Hematopoietic multipotent progenitor cell treated with erythropoietin and hydrocortisone succinate and interleukin-3 and kit ligand, for 17 days (in vitro differentiated cells): Measurements from ENCODE around the gene CLEC16A.

Experiments
- DNase-seq: peaks from one replicate; pipeline ENCODE4 v3.0.0-alpha.2; 2015; ENCODE audit warnings: low spot score

The CLEC16A gene

GRCh38 chr16:11060842-11061241 lies 116.5 kb downstream of the CLEC16A start:
- no peak for DNase-seq

- DNase-seq, result no peak
Measured at GRCh38 chr16:11061629-11062270, 117.4 kb downstream of the CLEC16A start.

GRCh38 chr16:11063448-11064201 lies 119.3 kb downstream of the CLEC16A start:
- DNase-seq, result no peak

DNA sequence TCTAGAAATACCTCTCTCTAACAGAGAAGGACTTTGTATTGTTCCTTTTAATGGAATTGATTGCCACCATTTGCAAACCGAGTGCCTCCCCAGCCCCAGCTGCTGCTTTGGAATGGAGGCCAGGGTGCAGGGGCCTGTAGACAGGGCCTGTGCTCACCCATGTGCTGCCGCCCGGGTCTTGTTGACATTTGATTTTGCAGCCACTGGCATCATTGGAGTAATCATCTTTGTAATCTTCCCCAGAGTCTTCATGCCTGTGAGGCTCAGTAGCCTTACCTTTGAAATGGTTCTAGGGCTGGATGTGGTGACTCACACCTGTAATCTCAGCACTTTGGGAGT lies 119.8 kb downstream of the CLEC16A start:
- no peak for DNase-seq

DNA sequence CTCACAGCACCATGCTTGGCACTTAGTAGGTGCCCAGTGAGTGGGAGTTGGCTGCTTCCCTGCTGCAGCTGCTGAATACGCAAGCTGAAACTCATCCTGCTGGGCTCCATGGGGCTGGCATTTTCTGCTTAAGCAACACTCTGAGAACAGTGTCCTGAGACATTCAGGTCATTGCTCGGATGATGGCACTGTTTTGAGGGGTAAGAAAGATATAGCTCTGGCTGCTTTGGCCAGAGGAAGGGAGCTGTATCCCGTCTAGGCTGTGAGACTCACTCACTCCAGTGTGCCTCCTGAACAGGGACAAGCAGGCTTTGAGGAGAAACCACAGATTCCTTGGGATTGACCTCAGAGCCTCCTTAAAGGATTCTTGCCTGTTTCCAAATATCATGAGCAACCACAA lies 120.5 kb downstream of the CLEC16A start:
- DNase-seq, result no peak

DNA sequence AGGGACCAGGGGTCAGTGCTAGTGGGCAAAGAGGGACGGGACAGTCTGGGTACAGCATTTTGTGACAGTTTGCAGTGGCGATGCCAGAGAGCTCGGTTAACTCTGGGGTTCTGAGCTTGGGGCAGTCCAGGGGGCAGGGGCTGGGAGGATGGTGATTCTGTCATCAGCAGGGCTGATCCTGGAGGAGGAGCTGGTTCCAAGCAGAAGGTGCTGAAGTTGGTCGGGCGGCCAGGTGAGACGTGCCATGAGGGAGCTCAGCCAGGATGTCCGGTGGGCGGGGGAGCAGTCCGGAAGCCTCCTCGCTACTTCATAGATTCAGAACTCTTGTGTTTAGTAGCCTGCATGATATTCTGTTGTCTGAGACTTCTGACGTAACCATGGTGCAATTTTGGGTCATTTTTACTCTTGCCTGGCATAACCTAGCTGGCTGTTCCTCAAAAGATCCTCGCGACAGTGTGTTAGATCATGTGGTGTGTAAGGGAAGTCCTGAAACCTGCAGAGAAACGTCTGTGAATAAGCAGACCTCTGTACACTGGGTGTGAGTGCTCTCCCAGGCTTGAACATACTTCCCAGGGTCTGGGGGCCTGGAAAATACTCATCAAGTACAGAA lies 122.0 kb downstream of the CLEC16A start:
- DNase-seq, result no peak

- DNase-seq, result no peak
Measured at GRCh38 chr16:11067266-11067665, 122.9 kb downstream of the CLEC16A start.

- DNase-seq, result no peak
Measured at GRCh38 chr16:11067697-11068141, 123.4 kb downstream of the CLEC16A start.

GRCh38 chr16:11071829-11072228 lies 127.5 kb downstream of the CLEC16A start:
- no peak for DNase-seq

DNA sequence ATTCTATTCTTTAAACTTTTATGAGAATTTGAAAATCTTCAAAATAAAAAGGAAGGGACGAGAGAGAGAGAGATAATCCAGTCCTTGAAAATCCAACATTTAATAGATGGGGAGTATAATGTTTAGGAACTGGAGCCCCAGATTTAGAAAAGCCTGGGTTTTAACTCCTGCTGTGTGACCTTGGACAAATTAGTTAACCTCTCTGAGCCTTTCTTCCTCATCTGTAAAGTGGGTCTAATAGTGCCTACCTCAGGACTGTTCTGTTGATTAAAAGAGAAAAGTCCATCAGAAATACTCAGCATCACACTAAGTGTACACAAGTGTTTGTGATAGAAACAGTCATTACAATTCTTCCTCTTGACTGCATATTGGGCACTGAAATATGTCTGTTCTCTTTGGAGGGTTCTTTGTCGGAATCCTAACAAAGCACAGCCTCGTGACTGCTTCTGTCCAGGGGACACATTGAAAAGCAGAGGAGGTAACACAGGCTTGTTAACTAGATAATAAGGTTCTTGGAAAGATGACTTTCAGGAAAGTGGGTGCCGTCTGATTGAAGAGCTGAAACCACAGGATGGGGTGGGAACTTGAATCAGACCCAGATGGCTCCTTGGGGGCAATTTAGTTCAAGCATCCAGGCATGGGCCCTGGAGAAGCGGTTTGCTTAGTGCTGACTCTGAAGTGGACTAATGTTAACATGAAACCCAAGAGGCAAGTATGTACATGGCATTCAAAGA lies 128.2 kb downstream of the CLEC16A start:
- DNase-seq, result no peak

DNA sequence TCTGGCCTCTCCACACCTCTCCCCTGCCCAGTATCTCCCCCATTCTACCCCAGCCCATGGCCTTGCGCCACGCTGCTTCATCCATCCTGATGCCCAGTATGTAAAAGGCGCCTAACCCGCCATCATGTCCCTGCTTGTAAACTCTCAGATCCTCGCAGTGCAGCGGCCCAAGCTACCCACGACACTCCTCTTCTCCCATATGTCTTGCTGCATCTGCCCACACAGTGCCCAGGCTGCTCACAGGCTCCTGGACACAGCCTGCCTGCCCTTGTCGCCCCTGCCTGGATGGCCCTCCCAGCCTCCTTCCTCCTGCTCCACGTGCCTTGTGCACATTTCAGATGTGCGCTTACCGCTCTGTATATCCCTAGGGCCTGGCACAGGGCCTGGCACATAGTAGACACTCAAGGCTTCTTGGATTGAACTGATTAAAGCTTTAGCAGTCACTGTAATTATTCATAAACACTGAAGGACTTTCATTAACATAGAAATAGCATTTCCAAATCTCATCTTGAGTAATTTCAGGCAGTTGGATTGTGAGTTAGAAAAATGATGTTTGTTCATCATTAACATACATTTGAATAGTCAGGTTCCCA lies 129.1 kb downstream of the CLEC16A start:
- DNase-seq, result no peak

- DNase-seq, result no peak
Measured at GRCh38 chr16:11074131-11074530, 129.8 kb downstream of the CLEC16A start.

- DNase-seq, result no peak
Measured at GRCh38 chr16:11075163-11075562, 130.8 kb downstream of the CLEC16A start.

DNA sequence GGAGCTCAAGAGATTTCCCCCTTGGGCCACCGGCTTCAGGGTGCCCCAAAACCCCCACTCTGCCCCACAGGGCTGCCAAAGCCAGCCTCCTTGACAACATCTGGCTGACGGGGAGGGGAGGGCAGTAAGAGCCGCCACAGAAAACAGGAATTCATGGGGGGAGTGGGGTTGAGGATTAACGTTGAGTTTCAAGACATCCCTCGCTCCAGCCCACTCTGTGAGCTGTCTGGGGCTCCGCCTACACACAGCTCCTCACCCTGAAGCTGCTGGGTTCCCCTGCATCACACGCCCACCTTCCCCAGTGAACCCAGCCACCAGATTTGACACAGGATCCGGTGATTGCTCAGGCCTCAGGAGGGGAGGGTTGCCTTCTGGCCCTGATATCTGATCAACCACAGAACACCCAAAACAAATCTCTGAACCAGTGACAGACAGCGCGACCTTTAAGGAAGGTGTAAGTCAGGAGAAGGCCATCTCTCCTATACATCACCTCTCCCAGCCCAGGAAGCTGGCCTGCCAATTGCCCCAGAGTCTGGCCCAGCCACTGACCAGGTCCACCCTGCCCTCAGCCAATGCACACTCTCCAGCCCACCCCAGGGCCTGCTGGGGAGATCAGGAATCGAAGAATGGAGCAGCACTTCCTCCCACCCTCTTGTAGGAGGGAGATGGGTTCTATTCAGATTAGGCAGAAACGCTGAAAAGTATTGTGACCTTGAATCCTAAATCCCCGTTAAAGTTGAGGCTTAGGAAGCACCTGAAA lies 132.1 kb downstream of the CLEC16A start:
- DNase-seq, result no peak

- no peak for DNase-seq
Measured at GRCh38 chr16:11078812-11079459, 134.6 kb downstream of the CLEC16A start.

DNA sequence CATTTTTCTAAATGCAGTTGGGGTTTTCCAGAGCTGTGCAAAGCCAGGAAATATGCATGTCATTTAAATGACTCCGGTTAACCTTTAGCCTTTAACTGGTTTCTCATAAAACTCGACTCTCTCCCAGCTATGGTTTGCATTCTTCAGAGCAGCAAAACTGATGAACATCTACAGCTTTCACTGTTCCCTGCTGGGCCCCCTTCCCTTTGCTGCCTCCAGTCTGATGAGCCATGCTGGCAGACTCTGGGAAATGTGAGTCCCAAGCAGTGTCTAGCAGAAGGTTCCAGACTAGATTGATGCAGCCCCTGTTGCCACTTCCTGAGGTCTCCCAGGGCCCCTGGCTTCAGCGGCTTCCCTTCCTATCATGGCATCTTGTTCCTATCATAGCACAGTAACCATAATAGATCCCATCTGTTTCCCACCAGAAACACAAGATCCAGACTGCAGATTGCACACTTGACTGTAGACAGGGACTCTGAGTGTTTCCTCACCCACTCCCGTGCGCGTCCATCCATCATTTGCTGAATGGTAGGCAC lies 135.4 kb downstream of the CLEC16A start:
- DNase-seq, result no peak

- DNase-seq, result no peak
Measured at GRCh38 chr16:11080327-11080967, 136.1 kb downstream of the CLEC16A start.

- no peak for DNase-seq
Measured at GRCh38 chr16:11080999-11081630, 136.8 kb downstream of the CLEC16A start.

DNA sequence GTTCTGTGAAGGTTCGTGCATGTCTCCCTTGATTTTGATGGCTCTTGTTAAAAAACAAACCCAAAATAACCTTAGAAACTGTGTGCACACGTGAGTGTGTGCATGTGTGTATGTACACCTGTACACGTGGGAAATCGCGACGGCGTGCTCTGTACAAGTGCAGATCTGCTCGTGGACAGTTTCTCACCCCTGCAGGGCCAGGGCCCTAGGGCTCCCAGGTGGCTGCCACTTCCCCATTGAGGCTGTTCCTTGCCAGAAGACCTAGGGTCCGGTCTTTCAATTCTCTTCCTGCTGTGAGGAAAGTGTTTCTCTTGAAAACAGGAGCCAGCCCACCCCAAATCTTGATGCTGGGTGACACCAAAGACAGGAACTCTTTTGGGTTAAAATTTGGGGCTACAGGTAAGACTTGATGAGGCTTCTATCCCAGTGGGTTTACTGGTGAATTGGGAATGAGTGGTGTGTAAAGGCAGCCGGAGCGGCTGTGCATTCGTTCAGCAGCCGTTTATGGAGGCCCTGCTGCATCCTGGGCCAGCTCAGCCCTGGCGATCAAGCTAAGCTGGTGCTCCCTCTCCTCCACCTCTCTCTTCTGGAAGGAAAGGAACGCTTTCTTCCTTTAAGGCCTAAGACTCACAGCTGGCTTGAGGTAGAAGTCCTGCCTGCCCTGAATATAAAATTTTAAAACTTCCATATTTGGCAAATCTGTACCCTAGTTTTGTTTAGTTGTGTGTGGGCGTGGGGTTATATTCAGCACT lies 137.9 kb downstream of the CLEC16A start:
- no peak for DNase-seq
